Fibroblast of mammary gland (primary cell): Measurements from ENCODE around the gene ARIH1.

Experiments
- DNase-seq: peaks from one replicate; pipeline ENCODE4 v3.0.0-alpha.2; 2010; ENCODE audit warnings: low read depth
- H3K4me3 ChIP-seq: 2 replicates; pipeline ENCODE4 v1.5.1; 2011; ENCODE audit warnings: low read depth, mild to moderate bottlenecking, low read length, moderate library complexity; ENCODE audit not compliant: control insufficient read depth
- CTCF ChIP-seq: conservative IDR thresholded peaks from 2 replicates; pipeline ENCODE4 v1.5.1; 2011; ENCODE audit warnings: low read depth, low read length, inconsistent platforms; ENCODE audit not compliant: control insufficient read depth, insufficient read depth

ARIH1 gene

GRCh38 chr15:72451224-72451623, 22.9 kb upstream of the ARIH1 start:
- TF ChIP-seq CTCF, result no peak
- no peak for DNase-seq
- no peak overlapping the region for H3K4me3 ChIP-seq

- TF ChIP-seq CTCF, result no peak
- DNase-seq, result no peak
- H3K4me3 ChIP-seq, result no peak overlapping the region
These were observed 17.4 kb upstream of the ARIH1 start for GRCh38 chr15:72456684-72457083.

GRCh38 chr15:72460402-72460801, 13.7 kb upstream of the ARIH1 start:
- DNase-seq, result no peak
- no peak for TF ChIP-seq CTCF
- no peak overlapping the region for H3K4me3 ChIP-seq

- no peak for DNase-seq
- H3K4me3 ChIP-seq, result no peak overlapping the region
- TF ChIP-seq CTCF, result no peak
These were observed 10.4 kb upstream of the ARIH1 start for GRCh38 chr15:72463702-72464101.

- TF ChIP-seq CTCF, result no peak
- H3K4me3 ChIP-seq, result no peak overlapping the region
- no peak for DNase-seq
These were observed 9.9 kb upstream of the ARIH1 start for GRCh38 chr15:72464251-72464650.

GRCh38 chr15:72468103-72468502, 6.0 kb upstream of the ARIH1 start:
- TF ChIP-seq CTCF, result no peak
- no peak for DNase-seq
- no peak overlapping the region for H3K4me3 ChIP-seq

GRCh38 chr15:72472992-72473610, 1.0 kb upstream of the ARIH1 start:
- peak overlapping the region; percentile 54 for H3K4me3 ChIP-seq
- peak; percentile 55 for DNase-seq
- TF ChIP-seq CTCF, result peak; percentile 40
